ENCODE measurements around the gene TMEM170A.
"Not testable (repeated sequence)": the region's sequence is repeated elsewhere in the genome, so short reads cannot be mapped to it uniquely, and the experiment has no call there.

The TMEM170A gene, protein sequence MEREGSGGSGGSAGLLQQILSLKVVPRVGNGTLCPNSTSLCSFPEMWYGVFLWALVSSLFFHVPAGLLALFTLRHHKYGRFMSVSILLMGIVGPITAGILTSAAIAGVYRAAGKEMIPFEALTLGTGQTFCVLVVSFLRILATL

DNA sequence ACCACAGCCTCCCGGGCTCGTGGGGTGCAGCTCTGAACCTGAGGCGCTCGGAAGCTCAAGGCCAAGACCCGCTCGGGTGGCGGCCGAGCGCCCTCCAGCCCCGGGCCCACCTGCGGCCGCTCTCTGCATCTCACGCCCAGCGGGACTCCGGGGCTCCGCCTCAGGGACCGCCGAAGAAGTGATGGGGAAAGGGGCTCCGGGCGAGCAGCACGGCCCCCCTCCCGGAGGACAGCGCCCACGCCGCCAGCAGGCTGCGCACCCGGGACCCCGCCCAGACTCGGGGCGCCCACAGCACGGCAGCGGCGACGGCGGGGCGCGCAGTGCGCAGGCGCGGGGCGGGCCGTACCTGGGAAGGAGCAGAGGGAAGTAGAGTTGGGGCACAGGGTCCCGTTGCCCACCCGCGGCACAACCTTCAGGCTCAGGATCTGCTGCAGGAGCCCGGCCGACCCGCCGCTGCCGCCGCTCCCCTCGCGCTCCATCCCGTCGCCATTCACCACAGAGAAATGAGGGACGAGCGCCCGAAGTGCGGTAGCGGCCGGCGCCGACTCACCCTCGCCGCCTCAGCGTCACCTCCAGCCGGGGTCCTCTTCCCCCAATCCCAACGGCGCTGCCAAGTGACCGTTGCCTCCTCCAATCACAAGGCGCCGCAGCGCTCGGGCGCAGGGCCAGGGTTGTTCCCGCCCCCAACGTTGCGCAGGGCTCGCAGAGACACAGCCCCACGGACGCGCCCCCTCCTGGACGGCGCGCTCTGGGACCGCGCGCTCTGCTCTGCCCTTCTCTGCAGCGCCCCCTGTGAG lies at the start of gene TMEM170A:
Gene TMEM170A (minus strand): TSS at position 568 of the 797 bp plus-strand sequence. CDS start 89 bp downstream, at position 479.
- DNase-seq (ENCODE audit: low read depth) = peak; percentile 99

DNA sequence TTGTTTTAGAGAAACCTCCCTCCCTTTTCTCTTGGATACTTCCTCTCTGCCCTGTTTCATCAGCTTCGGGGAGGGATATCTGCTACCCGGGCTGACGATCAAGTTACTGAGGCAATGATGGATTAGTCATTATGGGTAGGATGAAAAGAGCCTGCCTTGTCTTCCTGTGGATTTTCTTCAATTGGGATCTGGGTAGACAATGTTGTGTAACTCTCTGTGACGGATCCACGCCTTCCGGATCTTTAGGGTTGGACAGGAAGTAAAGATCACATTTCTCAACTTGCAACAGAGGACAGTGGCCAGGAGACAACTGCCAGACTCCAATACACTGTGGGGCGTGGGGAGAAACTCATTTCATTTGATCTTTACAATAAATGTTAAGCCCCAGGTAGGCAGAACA lies 42.1 kb upstream of the TMEM170A start:
- peak; percentile 96 for DNase-seq (ENCODE audit: low read depth)

DNA sequence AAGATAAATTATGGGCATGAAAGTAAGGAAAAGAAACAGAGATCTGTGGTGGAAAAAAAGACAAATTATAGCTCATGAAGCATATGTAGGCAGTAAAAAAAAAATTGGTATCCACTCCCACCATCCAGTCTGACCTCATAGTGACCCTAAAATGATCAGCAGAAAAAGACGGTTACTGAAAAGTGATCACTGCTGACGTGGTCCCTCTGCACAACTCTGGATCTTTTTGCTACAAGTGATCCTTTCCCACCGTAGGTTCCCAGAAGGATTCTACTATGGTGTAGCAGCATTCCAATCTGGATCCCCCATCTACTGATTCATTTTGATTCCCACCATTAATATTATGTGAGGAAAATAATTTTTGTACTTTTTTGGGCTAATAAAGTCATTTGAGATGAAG lies 41.6 kb upstream of the TMEM170A start:
- no peak for DNase-seq (ENCODE audit: low read depth)

DNA sequence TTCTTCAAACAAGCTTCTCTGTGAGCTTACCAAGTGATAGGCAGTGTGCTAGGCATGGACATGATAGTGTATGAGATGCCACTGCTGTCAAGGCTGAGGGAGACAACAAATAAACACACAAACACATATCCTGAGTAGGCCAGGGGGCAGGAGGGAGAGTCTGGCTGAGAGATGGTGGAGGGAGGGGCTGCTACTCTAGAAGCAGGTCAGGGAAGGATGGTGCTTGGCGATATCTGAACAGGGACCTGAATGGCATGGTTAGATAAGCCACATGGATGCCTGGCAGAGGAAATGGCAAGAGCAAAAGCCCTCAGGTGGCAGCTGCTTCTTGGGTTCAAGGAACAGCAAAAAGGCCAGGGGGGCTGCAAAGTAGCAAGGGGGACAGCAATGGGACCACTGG lies 39.3 kb upstream of the TMEM170A start:
- DNase-seq (ENCODE audit: low read depth) = no peak

DNA sequence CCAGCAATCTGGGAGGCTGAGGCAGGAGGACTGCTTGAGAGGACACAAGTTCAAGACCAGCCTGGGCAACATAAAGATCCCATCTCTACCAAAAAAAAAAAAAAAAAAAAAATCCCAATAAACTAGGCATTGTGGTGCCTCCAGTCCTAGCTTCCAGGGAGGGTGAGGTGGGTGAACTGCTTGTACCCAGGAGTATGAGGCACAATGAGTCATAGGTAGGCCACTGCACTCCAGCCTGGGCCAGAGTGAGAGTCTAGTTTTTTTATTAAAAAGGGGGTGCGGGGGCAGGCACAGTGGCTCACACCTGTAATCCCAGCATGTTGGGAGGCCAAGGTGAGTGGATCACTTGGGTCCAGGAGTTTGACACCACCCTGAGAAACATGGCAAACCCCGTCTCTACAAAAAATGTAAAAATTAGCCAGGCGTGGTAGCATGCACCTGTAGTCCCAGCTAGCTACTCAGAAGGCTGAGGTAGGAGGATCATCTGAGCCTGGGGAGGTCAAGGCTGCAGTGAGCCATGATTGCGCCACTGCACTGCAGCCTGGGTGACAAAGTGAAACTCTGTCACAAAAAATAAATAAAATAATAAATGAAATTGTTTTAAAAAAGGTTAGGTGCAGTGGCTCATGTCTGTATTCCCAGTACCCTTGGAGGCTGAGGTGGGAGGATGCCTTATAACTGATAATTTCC lies 38.6 kb upstream of the TMEM170A start:
- DNase-seq (ENCODE audit: low read depth) = no peak

DNA sequence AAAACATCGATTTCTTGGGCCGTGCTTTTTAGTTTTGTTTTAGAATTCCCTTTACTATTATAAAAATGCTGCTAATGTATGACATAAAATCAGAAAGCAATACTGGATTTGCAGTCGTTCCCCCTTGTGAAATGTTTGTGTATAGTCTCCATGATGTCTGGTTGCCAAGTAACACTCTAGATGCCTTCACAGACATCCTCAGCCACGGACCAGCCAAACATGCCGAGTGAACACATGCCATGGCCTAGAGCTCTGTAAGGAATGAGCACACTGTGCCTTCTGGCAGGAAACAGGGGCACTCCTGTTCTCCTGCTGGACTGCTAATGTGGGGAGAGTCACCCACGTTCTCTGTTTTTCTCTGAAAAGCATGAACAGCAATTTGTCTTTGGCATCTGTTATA lies 37.3 kb upstream of the TMEM170A start:
- DNase-seq (ENCODE audit: low read depth) = peak; percentile 83

DNA sequence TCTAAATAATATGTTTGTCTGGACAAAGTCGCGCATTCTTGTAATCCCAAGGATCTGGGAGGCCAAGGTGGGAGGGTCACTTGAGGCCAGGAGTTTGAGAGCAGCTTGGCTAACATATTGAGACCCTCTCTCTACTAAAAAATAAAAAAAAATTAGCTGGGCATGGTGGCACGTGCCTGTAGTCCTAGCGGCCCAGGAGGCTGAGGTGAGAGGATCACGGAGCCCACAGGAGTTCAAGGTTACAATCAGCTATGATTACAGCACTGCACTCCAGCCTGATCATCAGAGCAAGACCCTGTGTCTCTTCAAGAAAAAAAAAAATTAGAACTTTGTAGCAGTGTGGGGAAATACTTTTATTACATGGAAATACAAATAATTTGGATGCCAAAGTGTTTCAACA lies 36.9 kb upstream of the TMEM170A start:
- no peak for DNase-seq (ENCODE audit: low read depth)

DNA sequence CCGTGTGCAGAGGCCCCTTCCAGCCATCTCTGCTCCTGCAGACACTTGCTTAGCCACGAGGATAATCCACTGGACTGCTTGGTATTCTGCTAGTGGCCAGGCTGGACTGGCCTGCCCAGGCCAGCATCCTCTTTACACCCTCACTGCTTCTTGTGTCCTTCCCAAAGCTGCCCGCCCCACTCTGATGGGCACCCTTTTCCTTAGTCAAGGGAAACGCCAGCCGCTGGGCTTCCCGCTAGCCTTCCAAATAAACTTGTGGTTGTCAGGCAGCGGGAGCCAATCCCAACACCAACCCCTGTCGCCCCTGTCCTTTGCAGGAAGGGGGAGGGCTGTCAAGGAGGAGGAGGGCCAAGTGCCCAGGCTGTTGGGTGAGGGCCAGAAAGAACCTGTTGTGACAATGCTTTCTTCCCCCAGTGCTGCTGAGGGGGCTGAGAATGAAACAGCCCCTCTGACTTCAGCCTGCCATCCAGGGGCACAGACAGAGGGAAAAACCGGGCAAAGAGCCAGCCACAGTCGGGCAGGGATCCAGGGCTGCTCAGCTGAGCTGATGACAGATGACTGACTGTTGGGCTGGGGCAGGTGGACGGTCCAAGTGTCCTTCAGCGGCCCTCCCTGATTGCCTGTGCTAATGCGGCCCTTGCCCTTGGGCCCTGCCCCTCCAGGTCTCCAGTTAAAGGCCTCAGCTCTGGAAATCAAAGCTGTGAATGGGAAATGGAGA lies 34.3 kb upstream of the TMEM170A start:
- DNase-seq (ENCODE audit: low read depth) = not testable (repeated sequence)

DNA sequence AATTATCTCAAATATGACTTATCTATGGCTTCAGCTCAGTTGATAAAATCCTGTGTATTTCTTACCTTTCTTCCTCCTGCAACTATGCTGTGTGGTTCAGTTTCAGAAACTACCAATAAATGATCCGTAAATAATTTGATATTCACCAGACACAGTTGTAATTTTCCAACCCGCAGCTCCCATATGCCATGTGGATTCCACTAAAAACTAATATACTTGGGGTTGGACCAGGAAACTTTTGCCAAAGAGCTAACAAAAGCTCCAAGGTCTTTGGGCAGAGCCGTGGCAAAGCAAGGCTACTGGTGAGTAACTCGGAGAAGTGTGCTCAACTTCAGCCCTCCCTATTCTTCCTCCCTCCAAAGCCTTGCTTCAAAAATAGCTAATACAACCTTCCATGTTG lies 33.1 kb upstream of the TMEM170A start:
- DNase-seq (ENCODE audit: low read depth) = no peak

DNA sequence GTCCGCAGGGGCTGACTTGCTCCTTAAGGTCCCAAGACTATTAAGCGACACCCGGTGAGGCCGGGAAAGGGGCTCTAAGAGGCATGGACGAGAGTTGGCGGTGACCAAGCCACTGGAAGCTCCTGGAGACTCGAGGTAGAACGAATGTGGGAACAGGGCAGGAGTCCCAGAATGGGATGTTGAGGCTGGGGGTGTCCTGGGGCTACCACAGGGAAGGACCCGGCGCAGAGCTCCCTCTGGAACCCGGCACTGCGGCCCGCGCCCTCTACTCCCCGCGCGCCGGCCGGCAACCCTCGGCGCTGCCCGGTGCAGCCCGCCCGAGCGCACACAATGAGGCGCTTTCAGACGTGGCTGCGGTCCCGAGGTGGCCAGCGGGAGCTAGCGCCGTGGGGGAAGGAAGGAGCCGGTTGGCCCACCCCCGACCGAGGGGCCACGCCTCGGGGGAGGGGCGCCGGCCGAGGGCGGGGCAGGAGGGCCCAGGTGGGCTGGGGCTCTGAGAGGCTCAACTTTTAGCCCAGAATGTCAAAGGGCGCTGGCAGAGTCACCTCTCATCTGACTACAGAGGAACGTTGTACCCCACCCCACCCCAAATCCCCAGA lies 30.7 kb upstream of the TMEM170A start, which contains the start of gene CHST6:
Gene CHST6 (minus strand): TSS at position 366 of the 599 bp plus-strand sequence. CDS start 15,613 bp downstream, outside the sequence.
- DNase-seq (ENCODE audit: low read depth) = no peak

DNA sequence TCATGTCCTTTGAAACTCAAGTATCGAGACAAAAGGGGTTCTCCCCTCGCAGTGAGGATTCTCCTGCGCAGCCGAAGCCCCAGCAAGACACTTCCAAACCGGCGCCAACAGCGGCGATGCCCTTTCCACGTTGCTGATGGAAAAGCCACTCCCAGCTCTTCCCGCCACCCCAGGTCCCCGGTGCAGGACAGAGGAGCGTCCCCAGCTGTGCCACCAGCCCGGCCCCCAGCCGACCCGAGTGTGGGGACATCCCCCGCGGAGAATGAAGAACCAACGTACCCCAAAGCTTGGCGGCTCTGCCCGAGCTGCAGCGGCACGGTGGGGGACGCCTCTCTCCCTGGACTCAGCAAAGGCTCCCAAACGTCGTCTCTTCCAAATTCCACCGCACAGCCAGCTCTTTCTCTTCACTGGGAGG lies 30.2 kb upstream of the TMEM170A start:
- no peak for DNase-seq (ENCODE audit: low read depth)

DNA sequence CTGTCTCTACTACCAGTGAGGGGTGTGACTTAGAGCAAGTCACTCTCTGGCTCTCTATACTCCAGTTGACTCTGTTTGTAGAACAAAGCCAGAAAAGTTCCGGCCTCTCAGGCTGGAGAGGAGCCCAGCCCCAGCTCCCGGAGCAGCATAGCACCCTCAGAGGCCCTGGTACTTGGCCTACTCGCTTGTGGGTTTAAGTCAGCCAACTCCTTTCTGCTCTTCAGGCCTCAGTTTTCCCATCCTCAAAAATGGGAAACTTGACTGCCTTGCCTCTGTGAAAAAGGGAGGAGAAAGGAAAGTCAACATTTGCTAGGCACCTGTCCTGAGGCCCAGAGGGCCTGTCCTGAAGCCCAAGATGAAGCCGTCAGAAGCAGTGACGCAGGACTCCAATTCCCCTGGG lies 29.7 kb upstream of the TMEM170A start:
- no peak for DNase-seq (ENCODE audit: low read depth)

DNA sequence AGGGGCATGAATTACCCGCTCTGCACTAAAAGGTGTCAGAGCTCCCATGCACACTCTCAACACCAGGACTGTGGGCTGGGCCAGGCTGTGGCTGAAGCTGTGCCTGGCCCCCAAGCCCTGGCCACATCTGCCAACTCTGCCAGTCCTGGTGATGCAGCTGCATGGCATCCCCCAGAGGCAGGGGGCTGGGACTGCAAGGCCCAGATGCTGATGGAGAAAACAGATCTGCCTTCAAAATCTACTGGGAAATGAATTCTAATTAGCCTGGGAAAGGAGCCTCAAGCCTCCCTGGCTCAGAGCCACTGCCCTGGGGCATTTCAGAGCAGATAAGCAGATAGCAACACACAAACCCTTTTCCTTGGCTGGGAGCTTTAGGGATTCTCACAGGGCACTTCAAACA lies 27.4 kb upstream of the TMEM170A start:
- DNase-seq (ENCODE audit: low read depth) = peak; percentile 39

DNA sequence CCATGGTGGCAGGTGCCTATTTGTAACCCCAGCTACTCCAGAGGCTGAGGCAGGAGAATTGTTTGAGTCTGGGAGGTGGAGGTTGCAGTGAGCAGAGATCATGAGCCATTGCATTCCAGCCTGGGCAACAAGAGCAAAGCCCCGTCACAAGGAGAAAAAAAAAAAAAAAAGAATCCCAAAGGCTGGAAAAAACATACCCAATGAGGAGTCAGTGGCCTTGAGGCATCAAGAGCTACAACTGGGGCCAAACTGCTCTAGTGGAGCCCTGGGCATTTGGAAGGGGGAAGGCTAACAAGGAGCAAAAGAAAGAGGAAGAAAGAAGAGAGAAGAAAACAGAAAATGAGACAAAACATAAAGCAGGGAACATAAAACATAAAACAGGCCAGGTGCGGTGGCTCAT lies 23.8 kb upstream of the TMEM170A start:
- no peak for DNase-seq (ENCODE audit: low read depth)

DNA sequence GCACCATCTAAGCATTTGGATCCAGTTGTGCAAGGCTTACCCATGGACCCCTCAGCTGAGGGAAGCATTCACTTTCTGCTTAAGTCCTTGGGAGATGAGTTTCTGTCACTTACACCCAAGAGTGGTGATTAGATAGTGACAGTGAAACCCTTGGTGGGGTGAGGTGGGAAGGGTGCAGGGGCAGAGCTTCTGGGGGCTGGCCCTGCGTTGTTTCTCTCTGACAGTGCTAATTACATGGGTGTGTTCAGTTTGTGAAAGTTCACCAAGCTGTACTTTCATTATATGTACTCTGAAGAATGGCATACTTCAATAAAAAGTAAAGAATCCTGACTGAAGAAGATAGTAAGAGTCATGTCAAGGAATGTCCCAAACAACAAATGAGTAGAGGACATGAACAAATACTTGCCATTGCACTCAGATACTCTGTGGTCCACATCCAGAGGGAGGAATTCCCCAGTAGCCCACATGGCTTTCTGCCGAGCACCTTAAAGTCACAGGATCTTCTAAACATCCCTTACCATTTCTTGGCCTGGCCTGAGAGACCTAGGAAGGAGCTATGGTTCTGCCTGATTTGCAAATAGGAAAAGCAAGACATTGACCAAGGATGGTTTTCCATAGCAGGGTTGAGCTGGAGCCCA lies 22.3 kb upstream of the TMEM170A start:
- DNase-seq (ENCODE audit: low read depth) = no peak

DNA sequence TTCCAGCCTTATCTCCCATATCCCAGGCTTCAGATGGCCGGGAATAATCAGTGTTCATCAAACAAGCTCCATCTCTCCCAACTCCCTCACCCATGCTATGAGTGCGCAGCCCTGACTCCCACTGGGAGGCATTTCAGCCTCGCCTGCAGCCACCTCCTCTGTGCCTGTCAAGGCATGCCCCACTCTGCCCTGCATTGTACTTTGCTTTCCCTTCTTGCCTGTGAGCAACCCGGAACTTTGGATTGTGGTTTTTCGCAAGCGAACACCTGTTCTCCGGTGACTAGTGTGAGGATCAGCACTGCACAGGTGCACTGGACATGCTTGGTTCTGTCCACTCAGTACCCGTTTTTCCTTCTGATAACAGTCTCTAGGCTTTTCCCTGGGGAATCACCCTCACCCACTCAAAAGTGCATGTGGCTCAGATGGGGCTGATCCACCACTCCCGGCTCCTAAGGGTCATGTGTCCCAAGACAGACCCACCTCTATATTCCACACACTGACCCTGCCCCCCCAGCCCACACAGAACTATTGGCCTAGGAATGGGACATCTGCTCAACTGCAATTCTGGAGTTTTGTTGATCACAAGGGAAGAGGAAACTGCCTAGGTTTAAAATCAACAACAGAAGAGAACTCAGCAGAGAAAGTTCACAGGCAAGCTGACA lies 21.7 kb upstream of the TMEM170A start:
- DNase-seq (ENCODE audit: low read depth) = no peak

DNA sequence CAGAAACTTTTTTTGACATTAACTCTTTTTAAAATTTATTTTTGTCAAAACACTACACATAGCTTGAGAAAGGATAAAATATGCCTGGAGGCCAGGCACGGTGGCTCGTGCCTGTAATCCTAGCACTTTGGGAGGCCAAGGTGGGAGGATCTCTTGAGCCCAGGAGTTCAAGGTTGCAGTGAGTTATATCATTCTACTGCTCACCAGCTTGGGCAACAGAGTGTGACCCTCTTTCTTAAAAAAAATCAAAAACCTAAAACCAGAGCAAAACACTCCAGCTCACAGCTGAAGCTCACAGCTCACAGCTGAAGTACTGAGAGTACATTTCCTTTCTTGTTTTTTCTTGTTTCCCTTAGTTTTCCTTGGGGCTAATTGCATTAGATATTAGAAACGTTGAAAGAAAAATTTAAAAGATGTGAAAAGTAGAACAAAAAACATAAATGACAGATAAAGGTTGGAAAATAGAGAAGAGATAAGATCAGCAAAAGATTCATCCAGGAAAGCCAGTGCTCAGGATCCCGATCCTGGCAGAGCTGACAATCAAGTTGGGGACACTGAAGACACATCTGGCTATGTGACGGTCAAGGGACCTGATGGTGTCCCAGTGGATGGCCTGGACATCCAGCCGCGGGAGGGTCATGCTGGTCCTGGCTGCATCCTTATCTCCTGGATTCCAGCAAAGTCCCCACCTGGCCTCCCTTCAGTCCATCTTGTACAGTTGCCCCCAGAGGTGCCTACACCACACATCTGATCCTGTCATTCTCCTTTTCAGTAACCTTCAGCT lies 20.9 kb upstream of the TMEM170A start:
- DNase-seq (ENCODE audit: low read depth) = no peak

DNA sequence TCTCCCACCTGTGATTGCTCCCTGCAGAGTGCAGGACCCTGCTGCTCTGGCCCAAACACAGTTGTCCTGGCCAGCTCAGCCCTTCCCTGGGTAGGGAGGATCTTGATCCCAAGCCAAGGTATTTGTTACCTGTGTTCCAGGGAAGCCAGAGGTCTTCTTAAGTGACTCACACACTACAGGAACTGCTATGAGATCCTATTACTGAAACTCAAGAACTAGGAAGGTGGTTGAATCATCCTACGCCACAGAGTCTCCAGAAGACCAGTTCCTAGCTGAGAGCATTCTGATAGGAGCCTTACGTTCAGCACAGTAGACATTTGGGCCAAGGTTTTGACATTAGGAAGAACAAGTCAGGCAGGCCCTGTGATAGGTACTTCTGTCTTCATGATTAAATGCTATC lies 18.7 kb upstream of the TMEM170A start:
- no peak for DNase-seq (ENCODE audit: low read depth)

DNA sequence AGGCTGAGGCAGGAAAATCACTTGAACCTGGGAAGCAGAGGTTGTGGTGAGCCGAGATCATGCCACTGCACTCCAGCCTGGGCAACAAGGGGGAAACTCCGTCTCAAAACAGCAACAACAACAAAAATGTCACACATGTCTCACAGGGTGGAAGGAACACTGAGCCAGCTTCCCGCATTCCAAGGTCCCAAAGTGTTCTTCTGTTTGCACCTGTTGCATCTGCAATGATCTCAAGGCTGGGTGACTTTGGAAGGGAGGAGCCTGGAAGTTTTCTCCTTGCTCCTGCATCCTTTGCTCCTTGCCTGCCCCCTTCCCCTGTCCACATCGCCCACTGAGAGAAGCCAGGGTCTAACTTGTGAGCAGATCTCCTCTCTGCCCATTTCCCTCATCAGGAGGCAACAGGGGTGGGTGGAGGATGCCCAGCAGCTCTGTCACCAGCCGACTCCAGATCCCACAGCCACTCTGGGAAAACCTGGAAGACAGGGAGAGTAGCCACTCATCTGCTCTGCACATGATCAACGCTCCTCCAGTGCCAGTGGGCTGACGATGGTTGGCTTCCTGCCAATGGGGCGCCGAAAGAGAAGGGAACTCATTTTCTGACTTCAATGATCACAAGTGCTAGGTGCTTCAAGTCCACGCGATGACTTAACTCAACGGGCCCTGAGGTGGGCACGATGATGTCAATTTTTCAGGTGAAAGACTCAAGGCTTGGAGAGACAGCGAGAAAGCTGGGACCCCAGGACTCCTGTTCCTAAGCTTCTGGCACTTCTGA lies 18.1 kb upstream of the TMEM170A start:
- DNase-seq (ENCODE audit: low read depth) = no peak

All from fibroblast of gingiva (primary cell).